Left renal pelvis (tissue), 4 donors: ENCODE data around the gene S100A5. TPM values are rescaled to one million over a fixed set of nuclear protein-coding genes. Genes with fewer than 3 reads are reported as not detected.
"Not testable (repeated sequence)": the region's sequence is repeated elsewhere in the genome, so short reads cannot be mapped to it uniquely, and the experiment has no call there.

ENCODE experiments used
- DNase-seq, 4 donors: peaks; one replicate each; pipeline ENCODE4 v3.0.0-alpha.2; 2013; ENCODE audit warnings: low read depth in 4 of 4, low spot score in 3 of 4
- polyA plus RNA-seq, 4 donors: library from polyadenylated mRNA; unstranded; fragments of 120-200 nt; gene quantifications; one replicate each; pipeline ENCODE4 v1.2.1, GENCODE V29; 2013; ENCODE audit not compliant: insufficient read length in 4 of 4

Gene S100A5
- polyA plus RNA-seq, result 1 to 10 TPM in 1 of 4 donors, under 1 TPM in 3; 0.49 to 1.0 (median 0.82) TPM

DNA sequence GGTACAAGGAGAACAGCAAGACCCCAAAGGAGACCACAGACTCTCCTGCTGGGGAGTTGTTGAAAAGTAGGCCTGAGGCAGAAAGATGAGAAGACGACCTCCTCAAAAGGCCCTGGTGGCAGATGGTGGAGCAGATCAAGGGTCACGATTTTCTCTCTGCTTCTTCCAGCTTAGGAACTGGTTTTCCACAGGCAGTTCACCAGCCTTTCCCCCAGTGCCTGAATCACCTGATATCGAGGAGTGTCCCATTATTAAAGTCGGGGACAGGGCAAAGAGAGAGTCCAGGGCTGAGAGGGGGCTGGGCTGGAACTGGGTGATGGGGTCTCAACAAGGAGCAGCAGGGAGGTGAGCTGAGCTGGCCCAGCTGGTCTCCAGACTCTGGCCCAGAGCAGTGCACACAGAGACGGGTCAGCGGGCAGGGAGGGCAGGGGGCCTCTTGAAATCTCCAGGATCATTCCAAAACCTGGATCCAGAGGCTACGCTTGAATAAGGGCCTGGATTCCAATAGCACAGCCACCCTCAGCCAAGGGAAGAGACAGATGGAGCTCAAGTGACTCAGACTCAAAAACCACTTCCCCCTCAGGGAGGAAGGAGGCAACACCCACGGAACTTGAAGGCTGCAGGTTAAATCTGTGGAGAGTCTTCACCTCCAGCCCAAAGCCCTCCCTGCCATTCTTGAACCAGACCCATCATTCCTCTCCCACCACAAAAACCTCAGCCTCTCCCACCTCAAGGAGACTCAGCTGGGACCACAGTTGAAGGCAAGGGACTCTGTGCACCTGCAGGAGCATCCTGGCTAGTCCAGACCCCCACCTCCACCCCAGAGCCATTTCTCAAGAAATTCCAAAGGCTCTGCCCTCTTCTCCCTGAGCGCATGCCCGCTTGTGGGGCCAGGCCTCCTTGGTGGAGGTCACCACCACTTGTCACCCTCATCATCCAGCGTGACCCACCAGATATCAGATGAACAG, at the start of gene S100A5:
S100A5 (minus strand) TSS at position 541 of the 968 bp plus-strand sequence. CDS start 743 bp downstream, outside the sequence.
- no peak for DNase-seq

- no peak for DNase-seq
Measured at GRCh38 chr1:153588482-153588881, 47.7 kb upstream of the S100A5 start.

- DNase-seq, result not testable (repeated sequence)
Measured at GRCh38 chr1:153588033-153588432, 47.3 kb upstream of the S100A5 start.

GRCh38 chr1:153587314-153587713, 46.6 kb upstream of the S100A5 start:
- DNase-seq, result no peak

- no peak for DNase-seq
Measured at GRCh38 chr1:153586347-153586746, 45.6 kb upstream of the S100A5 start.

DNA sequence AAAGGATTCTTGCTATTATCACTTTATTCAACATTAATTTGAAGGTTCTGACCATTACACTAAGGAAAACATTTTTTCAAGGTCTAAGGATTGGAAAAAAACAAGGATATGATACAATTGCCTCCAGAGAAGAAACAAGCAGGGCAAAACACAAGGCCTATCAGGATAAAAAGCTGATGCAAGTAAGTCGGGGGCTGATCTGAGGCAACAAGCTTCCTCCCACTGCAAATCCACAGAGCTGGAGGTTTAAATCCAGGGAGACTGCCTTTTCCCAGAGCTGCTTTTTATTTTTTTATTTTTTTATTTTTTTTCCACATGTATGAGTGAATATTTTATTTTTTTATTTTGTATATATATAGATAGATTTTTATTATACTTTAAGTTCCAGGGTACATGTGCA, 44.3 kb upstream of the S100A5 start:
- DNase-seq, result no peak

GRCh38 chr1:153583976-153584375, 43.2 kb upstream of the S100A5 start:
- no peak for DNase-seq

DNA sequence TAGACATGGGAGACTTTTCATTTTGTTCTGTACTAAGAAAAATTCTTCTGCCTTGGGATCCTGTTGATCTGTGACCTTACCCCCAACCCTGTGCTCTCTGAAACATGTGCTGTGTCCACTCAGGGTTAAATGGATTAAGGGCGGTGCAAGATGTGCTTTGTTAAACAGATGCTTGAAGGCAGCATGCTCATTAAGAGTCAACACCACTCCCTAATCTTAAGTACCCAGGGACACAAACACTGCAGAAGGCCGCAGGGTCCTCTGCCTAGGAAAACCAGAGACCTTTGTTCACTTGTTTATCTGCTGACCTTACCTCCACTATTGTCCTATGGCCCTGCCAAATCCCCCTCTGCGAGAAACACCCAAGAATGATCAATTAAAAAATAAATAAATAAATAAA, 42.8 kb upstream of the S100A5 start:
- not testable (repeated sequence) for DNase-seq

GRCh38 chr1:153582836-153583235, 42.1 kb upstream of the S100A5 start:
- DNase-seq, result not testable (repeated sequence)

DNA sequence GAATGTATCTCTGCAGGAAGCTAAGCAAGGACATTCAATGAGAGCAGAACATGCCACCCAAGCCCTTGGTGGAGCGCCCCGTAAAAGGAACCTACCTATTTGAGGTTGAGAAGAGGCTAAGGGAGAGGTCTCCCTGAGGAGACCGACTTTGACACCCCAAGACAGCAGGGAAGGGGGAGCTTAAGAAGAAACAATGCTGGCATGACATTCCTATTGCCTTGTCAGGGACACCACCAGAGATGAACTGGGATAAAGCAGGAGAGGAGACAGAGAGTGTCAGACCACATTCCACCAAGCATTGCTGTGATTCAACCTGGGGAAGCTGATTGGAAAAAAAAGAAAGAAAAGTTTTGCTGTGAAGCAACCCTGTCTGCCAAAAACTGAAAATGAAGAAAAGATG, 38.2 kb upstream of the S100A5 start:
- DNase-seq, result no peak

DNA sequence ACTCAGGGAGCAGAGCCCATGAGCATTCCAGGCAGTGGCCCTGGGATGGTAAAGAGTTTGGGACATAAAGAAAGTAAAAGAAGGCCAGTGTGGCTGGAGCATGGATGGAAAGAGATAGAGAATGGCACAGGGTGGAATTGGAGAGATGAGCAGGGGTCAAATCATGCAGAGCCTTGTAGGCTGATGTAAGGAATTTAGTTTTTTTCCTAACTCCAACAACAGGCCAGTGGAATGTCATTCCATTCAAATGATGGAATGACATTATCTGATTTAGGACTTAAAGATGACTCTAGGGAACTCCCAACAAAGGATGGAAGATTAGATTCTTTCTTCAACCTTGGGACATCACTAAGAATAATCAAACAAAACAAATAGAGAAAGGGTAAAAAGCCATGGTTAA, 37.8 kb upstream of the S100A5 start:
- no peak for DNase-seq

GRCh38 chr1:153577624-153578051, 36.9 kb upstream of the S100A5 start:
- DNase-seq, result no peak

- DNase-seq, result no peak
Measured at GRCh38 chr1:153577138-153577537, 36.4 kb upstream of the S100A5 start.

DNA sequence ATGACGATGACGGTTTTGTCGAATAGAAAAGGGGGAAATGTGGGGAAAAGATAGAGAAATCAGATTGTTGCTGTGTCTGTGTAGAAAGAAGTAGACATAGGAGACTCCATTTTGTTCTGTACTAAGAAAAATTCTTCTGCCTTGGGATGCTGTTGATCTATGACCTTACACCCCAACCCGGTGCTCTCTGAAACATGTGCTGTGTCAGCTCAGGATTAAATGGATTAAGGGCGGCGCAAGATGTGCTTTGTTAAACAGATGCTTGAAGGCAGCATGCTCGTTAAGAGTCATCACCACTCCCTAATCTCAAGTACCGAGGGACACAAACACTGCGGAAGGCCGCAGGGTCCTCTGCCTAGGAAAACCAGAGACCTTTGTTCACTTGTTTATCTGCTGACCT, 34.8 kb upstream of the S100A5 start:
- not testable (repeated sequence) for DNase-seq

DNA sequence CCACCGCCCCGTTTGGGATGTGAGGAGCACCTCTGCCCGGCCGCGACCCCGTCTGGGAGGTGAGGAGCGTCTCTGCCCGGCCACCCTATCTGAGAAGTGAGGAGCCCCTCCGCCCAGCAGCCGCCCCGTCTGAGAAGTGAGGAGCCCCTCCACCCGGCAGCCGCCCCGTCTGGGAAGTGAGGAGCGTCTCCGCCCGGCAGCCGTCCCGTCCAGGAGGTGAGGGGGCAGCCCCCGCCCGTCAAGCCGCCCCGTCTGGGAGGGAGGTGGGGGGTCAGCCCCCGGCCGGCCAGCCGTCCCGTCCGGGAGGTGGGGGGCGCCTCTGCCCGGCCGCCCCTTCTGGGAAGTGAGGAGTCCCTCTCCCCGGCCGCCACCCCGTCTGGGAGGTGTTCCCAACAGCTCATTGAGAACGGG, 34.4 kb upstream of the S100A5 start:
- not testable (repeated sequence) for DNase-seq

DNA sequence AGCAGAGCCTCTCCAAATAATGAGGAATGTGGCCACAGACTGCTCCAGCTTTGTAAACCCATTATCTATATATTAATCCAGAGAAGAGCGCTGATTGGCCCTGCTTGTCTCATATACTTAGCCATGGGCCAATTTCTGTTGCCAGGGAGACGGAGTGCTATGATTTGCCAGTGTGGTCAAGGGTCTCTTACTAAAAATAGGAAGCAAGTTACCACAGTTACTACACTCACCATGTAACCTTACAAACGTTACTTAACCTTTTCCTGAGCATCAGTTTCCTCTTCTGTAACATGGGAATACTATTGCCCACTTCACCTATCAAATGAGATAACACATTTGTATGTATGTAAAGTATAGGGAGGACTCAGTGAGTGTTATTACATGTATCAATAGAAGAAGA, 32.6 kb upstream of the S100A5 start:
- DNase-seq, result no peak

DNA sequence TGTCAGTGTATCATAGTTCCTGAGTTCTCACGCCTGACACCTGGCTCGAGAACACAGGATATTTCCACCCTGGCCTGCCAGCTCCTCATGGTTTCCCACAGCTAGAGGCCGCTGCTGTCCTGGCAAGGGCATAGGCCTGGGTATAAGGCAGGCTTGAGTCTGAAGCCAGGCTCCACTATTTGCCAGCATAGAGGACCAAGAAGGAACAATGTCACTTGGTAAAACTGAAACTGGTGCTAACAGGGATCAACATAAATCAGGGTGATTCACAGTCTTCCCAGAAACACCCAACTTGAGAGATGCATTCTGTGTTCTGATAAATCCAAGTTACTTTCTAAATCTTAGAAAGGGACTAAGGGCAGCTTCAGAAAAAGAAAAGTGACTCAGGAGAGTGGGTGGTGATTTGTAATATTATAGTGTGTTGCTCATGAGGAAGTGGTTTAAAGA, 31.9 kb upstream of the S100A5 start:
- peak in 1 of 4 donors; percentile 45 for DNase-seq

GRCh38 chr1:153571706-153572105, 31.0 kb upstream of the S100A5 start:
- no peak for DNase-seq

DNA sequence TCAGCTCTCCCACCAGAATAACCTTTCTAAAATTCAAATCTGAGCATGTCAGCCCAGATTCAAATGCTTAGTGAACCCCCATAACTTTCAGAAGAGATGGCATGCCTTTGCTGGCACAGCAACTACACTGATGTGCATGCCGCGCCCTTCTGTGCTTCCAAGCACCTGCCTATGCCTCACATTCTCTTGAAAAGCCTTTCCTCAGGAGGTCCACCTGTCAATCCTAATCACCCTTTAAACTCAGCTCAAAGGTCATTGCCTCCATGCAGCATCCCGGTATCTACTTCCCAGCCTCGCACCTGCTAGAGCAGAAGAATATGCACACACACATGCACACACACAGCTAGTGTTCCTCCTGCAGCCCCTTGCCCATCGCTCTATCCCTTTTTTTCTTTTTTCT, 30.1 kb upstream of the S100A5 start:
- no peak for DNase-seq

DNA sequence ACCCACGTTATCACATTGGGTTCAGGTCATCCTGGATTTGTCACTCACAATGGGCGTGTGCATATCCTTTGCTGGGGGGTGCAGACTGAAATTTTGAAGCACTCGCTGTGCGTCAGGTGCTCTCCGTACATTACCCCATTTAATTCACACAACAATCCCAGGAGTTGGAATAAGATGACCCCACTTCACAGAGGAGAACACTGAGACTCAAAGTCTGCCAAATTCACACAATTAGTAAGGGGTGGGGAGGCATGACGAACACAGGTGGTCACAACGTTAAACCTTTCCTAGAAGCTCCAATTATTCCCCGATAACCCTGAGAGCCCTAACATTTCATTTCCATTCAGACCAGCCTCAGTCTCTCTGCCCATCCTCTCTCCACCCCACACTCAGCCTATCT, 28.7 kb upstream of the S100A5 start:
- no peak for DNase-seq

- peak in 3 of 4 donors; percentile 73 to 78 (median 78) for DNase-seq
Measured at GRCh38 chr1:153568367-153569099, 27.8 kb upstream of the S100A5 start.
